Measurements from ENCODE around the gene SLC7A1. TPM values are rescaled to one million over a fixed set of nuclear protein-coding genes. Genes with fewer than 3 reads are reported as not detected.

Gene SLC7A1
- total and polyA plus RNA-seq, 2 experiments from 2014 or later, result 10.1 to 16.2 TPM

- Histone ChIP-seq H3K27me3 (no peaks in the 10 kb centered on the region), H3K27ac (no peak overlapping the region), H3K36me3 (replicated peaks; ENCODE audit: insufficient read depth, low read depth) (no peaks in the 10 kb centered on the region), H3K9me3 (ENCODE audit: low read depth) (no peaks in the 10 kb centered on the region), H3K4me3 (no peak overlapping the region), H3K4me2 (no peak overlapping the region), H3K4me1 (ENCODE audit: insufficient read depth) (no peaks in the 10 kb centered on the region), H3K79me2 (no peaks in the 10 kb centered on the region), H4K20me1 (ENCODE audit: insufficient read depth, poor library complexity, severe bottlenecking) (no peaks in the 10 kb centered on the region), H2AFZ (no peak overlapping the region), H3K9me2 (replicated peaks; ENCODE audit: insufficient read depth) (no peaks in the 10 kb centered on the region)
- no peak for DNase-seq (ENCODE audit: low spot score)
- WGBS (ENCODE audit: low lambda C conversion rate, missing lambda C conversion rate), result 96% methylated on average over 5 of the region's 5 CpGs
- TF ChIP-seq EZH2phosphoT487 (IDR thresholded peaks at IDR 0.05; ENCODE audit: low read depth, severe bottlenecking, unreplicated experiment) (no peak), CTCF (IDR thresholded peaks at IDR 0.05; ENCODE audit: poor library complexity) (no peak), EZH2 (IDR thresholded peaks at IDR 0.05; ENCODE audit: borderline replicate concordance) (no peak)
Measured at GRCh38 chr13:29530901-29531300, 64.6 kb downstream of the SLC7A1 start.

GRCh38 chr13:29529754-29530153, 65.7 kb downstream of the SLC7A1 start:
- no peak overlapping the region for H3K4me3 ChIP-seq
- H3K36me3 ChIP-seq (replicated peaks; ENCODE audit: insufficient read depth, low read depth), result no peaks in the 10 kb centered on the region
- no peak overlapping the region for H3K27ac ChIP-seq
- no peak overlapping the region for H2AFZ ChIP-seq
- WGBS (ENCODE audit: low lambda C conversion rate, missing lambda C conversion rate), result 94% methylated on average over 5 of the region's 5 CpGs
- no peaks in the 10 kb centered on the region for H3K79me2 ChIP-seq
- no peaks in the 10 kb centered on the region for H3K9me3 ChIP-seq (ENCODE audit: low read depth)
- no peaks in the 10 kb centered on the region for H4K20me1 ChIP-seq (ENCODE audit: insufficient read depth, poor library complexity, severe bottlenecking)
- no peak for DNase-seq (ENCODE audit: low spot score)
- H3K4me1 ChIP-seq (ENCODE audit: insufficient read depth), result no peaks in the 10 kb centered on the region
- no peak overlapping the region for H3K4me2 ChIP-seq
- TF ChIP-seq EZH2 (IDR thresholded peaks at IDR 0.05; ENCODE audit: borderline replicate concordance), result no peak
- TF ChIP-seq CTCF (IDR thresholded peaks at IDR 0.05; ENCODE audit: poor library complexity), result no peak
- TF ChIP-seq EZH2phosphoT487 (IDR thresholded peaks at IDR 0.05; ENCODE audit: low read depth, severe bottlenecking, unreplicated experiment), result no peak
- no peaks in the 10 kb centered on the region for H3K9me2 ChIP-seq (replicated peaks; ENCODE audit: insufficient read depth)
- H3K27me3 ChIP-seq, result no peaks in the 10 kb centered on the region

GRCh38 chr13:29527916-29528315, 67.6 kb downstream of the SLC7A1 start:
- 94% methylated on average over 5 of the region's 5 CpGs for WGBS (ENCODE audit: low lambda C conversion rate, missing lambda C conversion rate)
- Histone ChIP-seq H3K9me2 (replicated peaks; ENCODE audit: insufficient read depth) (no peaks in the 10 kb centered on the region), H3K4me1 (ENCODE audit: insufficient read depth) (no peaks in the 10 kb centered on the region), H3K36me3 (replicated peaks; ENCODE audit: insufficient read depth, low read depth) (no peaks in the 10 kb centered on the region), H2AFZ (no peak overlapping the region), H3K27me3 (no peaks in the 10 kb centered on the region), H3K4me2 (no peak overlapping the region), H4K20me1 (ENCODE audit: insufficient read depth, poor library complexity, severe bottlenecking) (no peaks in the 10 kb centered on the region), H3K79me2 (no peaks in the 10 kb centered on the region), H3K27ac (no peak overlapping the region), H3K9me3 (ENCODE audit: low read depth) (no peaks in the 10 kb centered on the region), H3K4me3 (no peak overlapping the region)
- TF ChIP-seq EZH2phosphoT487 (IDR thresholded peaks at IDR 0.05; ENCODE audit: low read depth, severe bottlenecking, unreplicated experiment) (no peak), CTCF (IDR thresholded peaks at IDR 0.05; ENCODE audit: poor library complexity) (no peak), EZH2 (IDR thresholded peaks at IDR 0.05; ENCODE audit: borderline replicate concordance) (no peak)
- DNase-seq (ENCODE audit: low spot score), result no peak

- H3K36me3 ChIP-seq (replicated peaks; ENCODE audit: insufficient read depth, low read depth), result no peaks in the 10 kb centered on the region
- H3K9me2 ChIP-seq (replicated peaks; ENCODE audit: insufficient read depth), result no peaks in the 10 kb centered on the region
- TF ChIP-seq CTCF (IDR thresholded peaks at IDR 0.05; ENCODE audit: poor library complexity) (no peak), EZH2phosphoT487 (IDR thresholded peaks at IDR 0.05; ENCODE audit: low read depth, severe bottlenecking, unreplicated experiment) (no peak), EZH2 (IDR thresholded peaks at IDR 0.05; ENCODE audit: borderline replicate concordance) (no peak)
- DNase-seq (ENCODE audit: low spot score), result no peak
- H3K27ac ChIP-seq, result no peak overlapping the region
- H3K4me2 ChIP-seq, result no peak overlapping the region
- peaks cover under 1% of the 10 kb centered on the region for H3K4me1 ChIP-seq (ENCODE audit: insufficient read depth)
- H3K79me2 ChIP-seq, result no peaks in the 10 kb centered on the region
- no peak overlapping the region for H3K4me3 ChIP-seq
- H2AFZ ChIP-seq, result no peak overlapping the region
- 94% methylated on average over 8 of the region's 8 CpGs for WGBS (ENCODE audit: low lambda C conversion rate, missing lambda C conversion rate)
- H3K27me3 ChIP-seq, result no peaks in the 10 kb centered on the region
- no peaks in the 10 kb centered on the region for H3K9me3 ChIP-seq (ENCODE audit: low read depth)
- H4K20me1 ChIP-seq (ENCODE audit: insufficient read depth, poor library complexity, severe bottlenecking), result no peaks in the 10 kb centered on the region
Measured at GRCh38 chr13:29527511-29527910, 68.0 kb downstream of the SLC7A1 start.

All from hepatocyte (in vitro differentiated cells).